ENCODE measurements around the gene MAGEL2.
"Not testable (repeated sequence)": the region's sequence is repeated elsewhere in the genome, so short reads cannot be mapped to it uniquely, and the experiment has no call there.

The MAGEL2 gene

GRCh38 chr15:23602124-23602523 lies 45.5 kb downstream of the MAGEL2 start:
- DNase-seq, result no peak

DNA sequence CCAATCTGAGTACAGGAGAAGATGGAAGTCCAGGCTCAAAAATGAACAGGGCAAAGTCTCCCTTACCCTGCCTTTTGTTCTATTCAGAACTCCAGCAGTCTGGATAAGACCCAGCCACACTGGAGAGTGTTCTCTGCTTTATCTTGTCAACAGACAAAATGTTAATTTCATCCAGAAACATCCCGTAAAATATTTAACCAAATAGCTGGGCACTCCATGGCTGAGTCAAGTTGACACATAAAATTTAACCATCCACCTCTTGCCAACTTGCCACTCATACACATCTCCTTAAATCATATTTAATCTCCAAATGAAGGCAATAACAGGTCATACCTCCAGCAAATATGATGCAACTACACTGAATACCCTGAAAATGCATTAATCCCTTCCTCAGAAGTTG lies 48.6 kb downstream of the MAGEL2 start:
- DNase-seq, result no peak

DNA sequence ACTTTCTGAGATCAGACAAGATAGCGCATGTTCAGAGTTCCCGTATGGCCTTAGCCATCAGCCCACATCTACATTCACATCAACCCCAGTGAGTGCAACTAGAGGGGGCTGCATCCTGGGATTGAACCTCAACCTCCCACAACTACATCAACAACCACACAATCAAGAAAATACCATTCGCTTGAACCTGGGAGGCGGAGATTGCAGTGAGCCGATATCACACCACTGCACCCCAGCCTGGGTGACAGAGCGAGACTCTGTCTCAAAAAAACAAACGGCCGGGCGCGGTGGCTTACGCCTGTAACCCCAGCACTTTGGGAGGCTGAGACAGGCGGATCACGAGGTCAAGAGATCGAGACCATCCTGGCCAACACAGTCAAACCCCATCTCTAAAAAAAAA lies 50.4 kb downstream of the MAGEL2 start:
- not testable (repeated sequence) for DNase-seq

DNA sequence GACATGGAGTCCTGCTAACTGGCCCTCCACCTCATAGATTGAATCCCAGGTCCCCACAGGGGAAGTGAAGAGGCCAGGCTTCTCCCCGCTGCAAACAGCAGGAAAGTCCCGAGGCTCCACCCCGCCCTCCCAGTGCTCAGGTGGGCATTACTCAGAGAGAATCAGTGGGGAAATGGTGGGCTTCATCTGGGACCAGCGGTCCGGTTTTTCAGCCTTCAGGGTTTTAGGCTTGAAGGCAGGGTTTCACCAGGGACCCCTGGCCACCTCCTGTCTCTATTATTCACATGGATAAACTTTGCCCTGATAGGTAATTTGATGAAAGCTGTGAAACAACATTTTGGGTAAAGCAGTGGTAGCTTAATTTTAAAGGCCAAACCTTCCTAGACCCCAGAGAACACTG lies 50.9 kb downstream of the MAGEL2 start:
- DNase-seq, result no peak

- DNase-seq, result no peak
These were observed 52.3 kb downstream of the MAGEL2 start for GRCh38 chr15:23595368-23595767.

GRCh38 chr15:23594252-23594770 lies 53.4 kb downstream of the MAGEL2 start:
- DNase-seq, result no peak
